NCI-H146 treated with DMSO at 0.1 percent for 48 hours (cell line): ENCODE results near the gene TBCE.

Experiments used
- DNase-seq: peaks from one replicate; lab custom pipeline; 2025; ENCODE audit not compliant: unreplicated experiment; lab: John Stamatoyannopoulos, UW

The TBCE gene, protein sequence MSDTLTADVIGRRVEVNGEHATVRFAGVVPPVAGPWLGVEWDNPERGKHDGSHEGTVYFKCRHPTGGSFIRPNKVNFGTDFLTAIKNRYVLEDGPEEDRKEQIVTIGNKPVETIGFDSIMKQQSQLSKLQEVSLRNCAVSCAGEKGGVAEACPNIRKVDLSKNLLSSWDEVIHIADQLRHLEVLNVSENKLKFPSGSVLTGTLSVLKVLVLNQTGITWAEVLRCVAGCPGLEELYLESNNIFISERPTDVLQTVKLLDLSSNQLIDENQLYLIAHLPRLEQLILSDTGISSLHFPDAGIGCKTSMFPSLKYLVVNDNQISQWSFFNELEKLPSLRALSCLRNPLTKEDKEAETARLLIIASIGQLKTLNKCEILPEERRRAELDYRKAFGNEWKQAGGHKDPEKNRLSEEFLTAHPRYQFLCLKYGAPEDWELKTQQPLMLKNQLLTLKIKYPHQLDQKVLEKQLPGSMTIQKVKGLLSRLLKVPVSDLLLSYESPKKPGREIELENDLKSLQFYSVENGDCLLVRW

DNA sequence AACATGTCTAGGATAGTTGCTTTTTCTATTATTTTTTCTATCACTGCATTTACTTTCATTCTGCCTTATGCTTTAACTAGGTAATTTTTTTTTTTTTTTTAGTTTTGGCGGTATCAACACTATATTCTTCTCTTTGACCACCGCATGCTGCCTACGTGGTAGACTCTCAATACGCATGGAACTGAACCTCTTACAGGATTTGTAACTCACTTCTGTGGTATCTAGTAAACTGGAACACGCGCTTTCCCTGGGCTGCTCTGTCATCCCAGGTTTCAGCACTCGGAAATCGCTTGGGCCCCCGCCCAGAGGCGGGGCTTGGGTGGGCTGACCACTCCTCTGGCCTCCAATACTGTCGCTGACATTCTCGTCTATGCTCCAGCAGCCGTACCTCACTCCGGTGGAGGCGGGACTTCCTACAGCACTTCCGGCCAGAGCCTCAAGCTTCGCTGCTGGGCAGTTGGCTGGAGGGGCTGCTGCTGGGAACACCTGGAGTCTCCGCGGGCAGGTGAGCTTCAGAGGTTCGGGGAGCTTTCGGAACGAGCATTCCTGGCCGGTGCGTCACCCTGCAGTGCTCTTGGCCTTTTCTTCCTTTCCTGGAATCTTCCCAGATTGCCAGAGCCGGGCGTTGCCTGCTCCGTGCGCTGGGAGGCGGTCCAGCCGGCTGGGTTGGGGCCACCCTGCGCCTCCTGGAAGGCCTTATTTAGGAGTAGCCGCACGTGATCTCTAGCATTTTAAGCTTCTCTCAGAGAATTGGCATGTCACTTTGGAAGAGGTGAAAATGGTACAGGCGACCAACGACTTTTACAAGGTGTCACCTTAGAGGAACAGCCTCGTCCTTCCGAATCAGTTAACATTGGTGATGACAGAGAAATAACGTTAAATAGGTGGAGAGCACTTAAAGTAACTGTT is at the start of gene TBCE:
TSS of gene TBCE (plus strand) at position 428 of the 909 bp plus-strand sequence. CDS start 12,623 bp downstream, outside the sequence.
- peak; percentile 96 for DNase-seq

DNA sequence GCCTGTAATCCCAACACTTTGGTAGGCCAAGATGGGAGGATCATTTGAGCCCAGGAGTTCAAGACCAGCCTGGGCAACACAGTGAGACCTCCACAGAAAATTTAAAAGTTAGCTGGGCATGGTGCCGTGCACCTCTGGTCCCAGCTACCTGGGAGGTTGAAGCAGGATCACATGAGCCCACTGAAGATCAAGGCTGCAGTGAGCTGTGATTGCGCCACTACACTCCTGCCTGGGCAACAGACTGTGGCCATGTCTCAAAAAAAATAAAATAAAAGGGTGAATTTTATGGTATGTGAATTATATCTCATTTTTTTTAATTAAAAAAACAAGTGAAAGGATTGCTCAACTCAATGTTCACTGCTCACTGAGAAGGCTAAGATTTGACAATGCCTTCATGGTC is 48.0 kb upstream of the TBCE start:
- no peak for DNase-seq

DNA sequence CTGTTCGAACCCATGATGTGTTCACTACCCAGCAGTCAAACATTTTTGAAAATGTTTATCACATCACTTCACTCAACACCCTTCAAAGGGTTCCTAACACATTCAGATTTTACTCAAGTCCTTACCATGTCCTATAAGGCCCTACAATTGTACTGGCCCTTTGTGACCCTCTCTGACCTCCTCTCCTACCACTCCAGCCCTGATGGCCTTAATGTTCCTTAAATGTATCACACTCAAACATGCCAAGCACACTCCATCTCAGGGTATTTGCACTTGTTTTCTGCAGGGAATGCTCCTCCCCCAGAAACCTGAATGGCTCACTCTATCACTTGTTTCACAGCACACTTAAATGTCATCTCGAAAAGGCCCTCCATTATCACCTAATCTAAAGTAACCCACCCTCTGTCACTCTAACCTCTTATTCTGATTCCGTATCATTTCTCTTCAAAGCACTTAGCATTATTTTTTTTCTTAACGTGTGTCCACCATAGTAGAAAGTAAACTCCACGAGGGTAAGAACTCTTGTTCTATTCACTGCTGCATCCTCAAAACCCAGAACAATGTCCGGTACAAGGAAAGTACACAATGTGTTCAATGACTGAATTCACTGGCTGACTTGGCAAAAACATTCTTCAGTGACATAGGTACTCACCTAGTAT is 46.6 kb upstream of the TBCE start:
- no peak for DNase-seq

DNA sequence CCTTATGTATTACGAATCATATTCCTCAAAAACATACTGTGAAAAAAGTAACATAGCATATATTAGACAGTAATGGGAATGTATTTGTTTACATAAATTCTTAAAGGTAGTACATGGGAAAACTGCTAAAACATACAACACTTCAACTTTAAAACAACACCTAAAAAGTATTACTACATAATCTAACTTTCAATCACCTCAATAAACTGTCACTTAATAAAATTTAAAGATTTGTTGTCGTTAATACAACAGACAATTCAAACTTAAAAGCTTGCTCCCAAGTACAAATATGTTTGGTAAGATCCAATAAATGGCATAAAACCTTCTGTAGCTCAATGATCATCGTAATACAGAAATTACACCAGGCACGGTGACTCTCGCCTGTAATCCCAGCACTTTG is 42.9 kb upstream of the TBCE start:
- no peak for DNase-seq

DNA sequence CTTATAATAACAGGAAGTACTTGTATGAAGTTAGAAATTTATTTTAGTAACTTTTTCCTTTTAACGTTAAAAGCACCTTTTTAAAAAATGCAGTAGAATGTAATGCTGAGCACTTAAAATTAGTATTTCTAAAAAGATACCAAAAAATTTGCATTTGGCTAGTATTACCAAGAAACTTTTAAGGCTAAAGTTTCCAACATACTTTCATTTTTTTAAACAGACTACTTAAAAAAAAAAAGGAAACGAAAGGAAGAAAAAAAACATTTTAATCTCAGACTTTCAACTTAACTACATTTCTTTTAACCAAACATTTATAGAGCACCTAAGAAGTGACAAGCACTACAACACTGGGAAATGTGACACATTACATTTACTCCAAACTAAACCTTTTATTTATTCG is 42.1 kb upstream of the TBCE start:
- DNase-seq, result no peak

DNA sequence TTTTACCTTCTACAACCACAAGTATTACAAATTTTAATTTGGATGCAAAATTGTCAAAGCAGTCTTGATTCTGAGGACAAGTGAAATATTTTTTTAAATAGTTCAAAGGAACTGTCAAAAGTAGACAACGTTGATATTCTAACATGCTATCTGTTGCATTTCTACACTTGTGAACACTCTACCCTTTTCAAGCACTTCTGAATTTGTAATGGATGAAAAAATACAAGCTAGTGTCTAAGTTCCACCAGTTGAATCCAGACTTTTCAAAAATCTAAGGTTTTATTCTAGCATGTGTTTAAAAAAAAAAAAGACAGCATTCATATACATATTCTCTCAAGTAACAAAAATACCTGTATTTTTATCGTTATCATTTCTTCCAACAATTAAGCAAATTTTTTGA is 41.4 kb upstream of the TBCE start:
- no peak for DNase-seq

DNA sequence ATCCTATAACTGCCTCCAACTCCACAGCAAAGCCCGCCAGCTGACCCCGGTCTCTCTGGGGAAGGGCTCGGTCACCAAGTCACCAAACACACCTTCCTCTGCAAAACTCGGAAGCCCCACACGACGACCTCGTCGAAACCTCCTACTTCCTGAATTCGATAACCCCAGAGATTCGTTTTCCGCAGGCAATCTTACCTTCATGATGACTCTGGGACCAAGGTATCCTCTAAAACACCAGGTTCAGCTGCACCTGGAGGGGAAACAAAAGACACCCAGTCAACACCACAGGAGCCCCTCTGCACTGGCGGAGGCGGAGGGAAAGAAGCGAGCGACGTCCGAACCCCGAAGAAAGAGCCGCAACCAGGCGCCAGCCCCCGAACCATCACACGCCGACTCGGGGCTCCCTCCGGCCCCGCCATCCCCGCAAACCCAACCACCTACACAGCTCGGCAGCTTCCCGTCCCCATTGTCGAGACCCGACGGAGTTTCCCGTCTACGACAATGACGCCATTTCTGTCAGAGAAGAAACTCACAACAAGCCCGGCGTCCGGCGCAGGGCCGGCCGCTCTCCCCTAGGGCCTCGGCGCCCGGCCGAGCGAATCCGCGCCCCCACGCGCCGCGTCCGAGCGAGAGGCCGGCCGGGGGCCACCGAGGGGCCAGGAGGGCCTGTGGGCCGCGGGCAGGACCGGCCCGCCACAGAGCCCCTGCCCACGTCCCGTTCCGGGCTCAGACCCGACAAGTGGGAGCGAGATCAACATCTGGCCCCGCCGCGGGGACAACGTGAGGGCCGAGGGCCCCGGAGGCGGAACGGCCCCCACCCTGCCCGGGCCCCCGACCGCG is 40.3 kb upstream of the TBCE start:
- DNase-seq, result peak; percentile 28

DNA sequence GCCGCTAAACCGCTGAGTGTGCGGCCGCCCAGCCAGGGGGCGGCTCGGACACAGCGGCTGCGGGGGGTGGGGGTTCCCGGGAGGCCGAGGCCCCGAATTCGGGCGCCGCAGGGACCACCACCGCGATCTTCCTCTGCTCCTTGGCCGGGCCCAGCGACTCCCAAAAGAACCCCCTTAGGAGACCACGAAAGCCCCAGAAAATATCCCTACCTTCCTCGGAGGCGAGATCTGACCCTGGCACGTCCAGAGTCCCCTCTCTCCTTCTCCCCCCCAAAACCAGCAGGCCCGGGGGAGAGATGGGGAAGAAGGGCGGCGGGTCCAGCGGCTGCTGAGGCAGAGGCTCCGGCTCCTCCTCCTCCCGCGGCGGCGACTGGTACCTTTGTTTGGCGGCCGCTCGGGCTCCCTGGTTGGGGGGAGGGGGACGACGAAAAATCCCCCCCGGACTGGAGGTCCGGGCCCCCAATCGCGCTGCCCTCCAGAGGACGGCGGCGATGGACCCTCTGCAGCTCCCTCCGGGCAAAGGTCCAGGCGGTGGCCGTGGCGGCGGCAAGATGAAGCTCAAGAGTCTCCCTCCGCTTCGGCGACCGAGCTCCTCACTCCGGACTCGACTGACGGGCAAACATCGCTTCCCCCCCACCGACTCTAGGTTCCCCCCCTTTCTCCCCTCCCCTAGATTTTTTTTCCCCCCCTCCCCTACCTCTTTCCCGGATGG is 39.5 kb upstream of the TBCE start, which contains the start of gene ARID4B:
TSS of gene ARID4B (minus strand) at position 621 of the 712 bp plus-strand sequence. CDS start 1,260 bp downstream, outside the sequence.
- peak; percentile 70 for DNase-seq

DNA sequence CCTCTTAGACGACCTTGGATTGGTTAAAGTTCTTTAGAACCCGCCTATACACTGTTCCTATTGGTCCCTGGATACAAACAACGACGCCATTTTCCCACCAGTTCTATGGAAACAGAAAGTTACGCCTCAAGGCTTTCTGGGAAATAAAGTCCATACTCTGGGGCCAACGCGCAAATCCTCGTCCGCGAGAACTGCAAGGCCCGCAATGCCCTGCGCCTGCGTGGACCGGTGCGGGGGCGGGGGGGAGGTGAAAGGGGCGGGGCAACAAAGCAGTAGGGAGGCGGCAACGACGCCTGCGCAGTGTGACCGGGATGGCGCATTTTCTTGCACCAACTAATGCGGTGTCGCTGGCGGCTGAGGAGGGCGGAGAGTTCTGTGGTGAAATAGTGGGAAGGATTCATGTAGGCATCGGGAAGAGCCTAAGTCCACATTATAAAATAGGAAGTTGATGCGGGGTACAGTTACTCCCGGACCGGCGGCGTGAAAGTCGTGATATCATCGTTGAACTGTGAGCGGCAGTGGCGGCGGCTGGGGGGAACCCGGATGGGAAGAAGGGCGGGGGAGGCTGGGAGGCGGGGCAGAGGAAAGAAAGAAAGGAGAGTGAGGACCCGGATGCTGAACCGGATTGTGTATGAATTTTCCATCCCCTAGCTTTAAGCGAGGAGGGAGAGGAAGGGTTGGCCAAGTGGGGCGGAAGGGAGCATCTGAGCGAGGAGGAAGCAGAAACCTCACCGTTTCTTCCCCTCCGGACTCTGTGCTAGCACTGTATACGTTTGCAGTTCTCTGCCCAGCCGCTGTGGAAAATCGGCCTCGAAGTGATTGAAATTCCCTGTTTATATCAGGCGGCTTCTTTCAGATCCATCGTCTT is 38.7 kb upstream of the TBCE start, which contains the start of gene GGPS1:
TSS of gene GGPS1 (plus strand) at position 300 of the 868 bp plus-strand sequence. CDS start 6,695 bp downstream, outside the sequence.
- DNase-seq, result peak; percentile 99

DNA sequence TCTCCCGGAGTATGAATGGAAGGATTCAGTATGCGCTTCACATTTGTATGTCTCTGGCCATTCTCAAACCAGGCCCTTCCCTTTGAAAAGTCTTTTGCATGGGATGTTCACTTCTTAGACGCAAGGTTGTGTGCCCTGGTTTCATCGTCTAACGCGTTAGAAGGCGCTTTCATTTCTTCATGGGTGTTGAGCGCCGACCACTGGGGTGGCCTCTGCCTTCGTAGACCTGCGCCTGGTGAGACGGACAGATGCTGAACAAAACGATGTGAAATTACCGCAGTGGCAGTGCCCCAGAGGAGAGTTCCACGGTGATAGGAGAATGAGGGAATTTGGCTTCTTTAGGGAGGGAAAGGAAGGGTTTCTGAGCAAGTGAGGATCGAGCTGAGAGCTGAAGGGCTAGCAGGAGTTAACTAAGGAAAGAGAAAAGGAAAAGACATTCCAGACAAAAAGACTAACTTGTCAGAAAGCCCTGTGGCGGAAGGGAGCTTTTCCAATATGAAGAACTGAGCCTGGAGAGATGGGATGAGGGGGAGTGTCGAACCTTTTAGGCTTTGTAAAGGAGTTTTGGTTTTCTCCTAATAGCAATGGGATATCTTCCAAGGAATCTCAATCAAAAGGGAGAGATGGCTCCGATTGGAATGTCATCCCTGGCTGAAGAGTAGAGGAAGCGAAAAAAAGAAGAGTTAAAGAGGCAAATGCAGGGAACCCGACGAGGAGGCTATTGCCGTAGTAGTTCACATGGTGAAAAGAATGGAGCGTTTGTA is 37.9 kb upstream of the TBCE start:
- DNase-seq, result no peak

DNA sequence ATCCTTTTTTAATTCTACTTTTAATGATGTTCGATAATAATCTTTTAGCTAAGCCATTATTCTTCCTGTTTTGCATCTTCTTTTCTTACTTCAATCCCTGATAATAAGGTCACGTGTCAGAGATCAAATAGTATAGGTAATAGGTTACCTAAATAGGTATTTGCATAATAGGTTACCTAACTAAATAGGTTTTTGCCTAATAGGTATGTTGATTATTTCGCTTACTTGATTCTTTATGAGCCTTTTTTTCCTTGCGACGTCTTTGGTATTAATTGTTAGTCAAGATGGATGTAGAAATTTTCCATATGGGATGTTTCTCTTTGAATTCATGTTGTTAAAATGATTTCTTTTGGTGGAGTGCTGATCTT is 36.3 kb upstream of the TBCE start:
- no peak for DNase-seq

DNA sequence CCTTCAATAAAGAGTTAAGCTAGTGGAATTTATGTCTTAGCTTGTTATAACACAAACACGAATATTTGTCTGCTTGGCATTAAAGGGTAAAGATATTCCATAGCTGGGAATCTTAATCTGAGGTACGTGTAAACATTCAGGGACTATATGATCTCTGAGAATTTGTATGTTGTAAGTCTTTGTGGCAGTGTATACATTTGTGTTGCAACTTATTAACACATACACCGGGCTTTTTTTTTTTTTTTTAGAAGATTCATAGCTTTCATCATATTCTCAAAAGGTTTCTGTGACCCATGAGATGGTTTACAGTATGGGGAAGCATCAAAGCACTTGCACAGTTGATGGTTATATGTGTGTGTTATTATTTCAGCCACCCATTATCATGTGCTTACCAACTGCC is 35.8 kb upstream of the TBCE start:
- DNase-seq, result no peak

DNA sequence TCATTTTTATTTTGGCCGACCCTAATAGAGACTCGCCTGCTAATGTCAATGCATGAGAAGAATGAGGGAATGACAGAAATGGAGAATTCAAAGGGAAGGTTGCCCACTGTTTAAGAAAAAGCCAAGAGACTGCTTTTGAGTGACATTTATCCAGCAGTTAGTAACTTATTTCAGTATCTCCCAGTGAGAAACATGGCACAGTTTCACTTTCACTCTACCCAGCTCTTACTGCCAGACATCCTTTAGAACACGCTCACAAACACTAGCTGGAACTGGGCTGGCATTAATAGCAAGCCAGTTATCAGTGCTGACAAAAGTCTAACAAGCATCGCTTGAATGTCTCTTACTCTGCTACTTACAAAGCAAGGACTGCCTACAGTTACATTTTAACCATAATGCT is 30.3 kb upstream of the TBCE start:
- DNase-seq, result no peak

DNA sequence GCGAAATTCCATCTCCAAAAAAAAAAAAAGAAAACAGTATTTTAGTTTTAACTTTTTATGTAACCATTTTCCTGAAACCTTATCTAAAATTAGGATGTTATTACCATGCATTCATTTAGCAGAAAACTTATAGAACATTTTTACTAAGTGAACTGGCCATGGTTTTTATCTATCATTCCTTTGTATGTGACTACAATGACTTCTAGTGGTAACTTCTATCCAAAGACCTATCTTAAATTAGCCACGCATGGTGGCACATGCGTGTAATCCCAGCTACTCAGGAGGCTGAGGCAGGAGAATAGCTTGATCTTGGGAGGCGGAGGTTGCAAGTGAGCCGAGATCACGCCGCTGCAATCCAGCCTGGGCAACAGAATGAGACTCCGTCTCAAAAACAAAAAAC is 27.5 kb upstream of the TBCE start:
- no peak for DNase-seq

DNA sequence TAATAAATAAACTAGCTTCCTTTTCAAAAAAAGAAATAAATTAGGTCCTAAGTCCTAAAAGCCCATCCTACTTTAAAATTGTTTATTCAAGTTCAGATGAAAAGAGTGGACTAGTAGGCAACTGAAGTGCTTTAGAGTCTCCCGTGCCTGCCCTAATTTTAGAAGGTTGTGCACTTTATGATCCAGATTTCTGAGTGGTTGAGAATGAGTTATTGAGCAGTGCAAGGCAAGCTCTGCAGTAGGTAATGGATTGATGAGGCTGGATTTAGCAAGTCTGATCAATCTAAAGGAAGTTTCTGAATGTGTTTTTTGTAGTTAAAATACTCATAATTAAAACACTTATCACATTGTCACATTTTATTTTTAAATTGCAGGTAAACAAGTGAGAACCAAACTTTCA is 25.9 kb upstream of the TBCE start:
- DNase-seq, result no peak

DNA sequence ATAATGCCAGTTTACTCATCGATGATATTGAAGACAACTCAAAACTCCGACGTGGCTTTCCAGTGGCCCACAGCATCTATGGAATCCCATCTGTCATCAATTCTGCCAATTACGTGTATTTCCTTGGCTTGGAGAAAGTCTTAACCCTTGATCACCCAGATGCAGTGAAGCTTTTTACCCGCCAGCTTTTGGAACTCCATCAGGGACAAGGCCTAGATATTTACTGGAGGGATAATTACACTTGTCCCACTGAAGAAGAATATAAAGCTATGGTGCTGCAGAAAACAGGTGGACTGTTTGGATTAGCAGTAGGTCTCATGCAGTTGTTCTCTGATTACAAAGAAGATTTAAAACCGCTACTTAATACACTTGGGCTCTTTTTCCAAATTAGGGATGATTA is 25.2 kb upstream of the TBCE start:
- no peak for DNase-seq

DNA sequence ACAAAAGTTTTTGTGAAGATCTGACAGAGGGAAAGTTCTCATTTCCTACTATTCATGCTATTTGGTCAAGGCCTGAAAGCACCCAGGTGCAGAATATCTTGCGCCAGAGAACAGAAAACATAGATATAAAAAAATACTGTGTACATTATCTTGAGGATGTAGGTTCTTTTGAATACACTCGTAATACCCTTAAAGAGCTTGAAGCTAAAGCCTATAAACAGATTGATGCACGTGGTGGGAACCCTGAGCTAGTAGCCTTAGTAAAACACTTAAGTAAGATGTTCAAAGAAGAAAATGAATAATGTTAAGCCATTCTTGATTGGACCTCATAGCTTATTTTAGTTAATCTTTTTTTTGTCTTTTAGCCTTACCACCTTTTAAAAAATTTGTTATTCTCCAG is 24.8 kb upstream of the TBCE start:
- DNase-seq, result no peak

DNA sequence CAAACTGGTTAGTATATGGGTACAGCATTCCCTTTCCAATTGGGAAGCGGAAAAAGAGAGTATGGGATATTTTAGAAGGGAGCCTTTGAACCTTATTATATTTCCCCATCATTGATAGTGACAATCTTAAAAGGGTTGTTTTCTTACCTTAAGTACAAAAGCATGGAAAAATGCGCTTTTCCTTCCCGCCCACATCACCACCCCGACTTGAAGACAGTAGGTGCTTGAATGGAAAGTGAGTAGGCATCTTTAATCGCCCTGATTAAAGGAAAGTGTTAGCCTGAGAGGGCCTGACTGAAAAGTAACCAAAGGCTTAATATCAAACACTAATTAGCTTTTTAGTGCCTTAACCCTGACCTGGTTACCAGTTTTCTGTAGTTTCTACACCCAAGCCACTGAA is 23.5 kb upstream of the TBCE start:
- DNase-seq, result no peak
